Activated CD4-positive, CD25-positive, alpha-beta regulatory T cell (primary cell): Measurements from ENCODE around the gene DRICH1.
"Not testable (repeated sequence)": the region's sequence is repeated elsewhere in the genome, so short reads cannot be mapped to it uniquely, and the experiment has no call there.

Experiments used
- DNase-seq, 4 experiments: peaks; one replicate each; lab custom pipeline; 2025; lab: John Stamatoyannopoulos, UW

Gene DRICH1

GRCh38 chr22:23566705-23567475, 65.2 kb downstream of the DRICH1 start:
- no peak for DNase-seq

- DNase-seq, result no peak
Measured at GRCh38 chr22:23565915-23566704, 66.0 kb downstream of the DRICH1 start.

GRCh38 chr22:23565305-23565914, 66.7 kb downstream of the DRICH1 start:
- DNase-seq, result no peak

- DNase-seq, result no peak
Measured at GRCh38 chr22:23564276-23564675, 67.8 kb downstream of the DRICH1 start.

- DNase-seq, result no peak
Measured at GRCh38 chr22:23563111-23563510, 69.0 kb downstream of the DRICH1 start.

GRCh38 chr22:23562186-23562585, 69.9 kb downstream of the DRICH1 start:
- DNase-seq, result no peak

- not testable (repeated sequence) for DNase-seq
Measured at GRCh38 chr22:23561025-23561510, 71.1 kb downstream of the DRICH1 start.

- DNase-seq, result not testable (repeated sequence)
Measured at GRCh38 chr22:23560215-23560614, 71.9 kb downstream of the DRICH1 start.
